DMS79 treated with DMSO at 0.1 percent for 48 hours (cell line): ENCODE measurements around the gene RANBP2.
A peak's percentile ranks its signal among the peaks of the same experiment; 100 is the strongest.
"Not testable (repeated sequence)": the region's sequence is repeated elsewhere in the genome, so short reads cannot be mapped to it uniquely, and the experiment has no call there.

ENCODE experiments used
- DNase-seq: peaks from one replicate; lab custom pipeline; 2025; lab: John Stamatoyannopoulos, UW

RANBP2 gene

GRCh38 chr2:108719149-108720044 lies at the start of gene RANBP2:
Gene RANBP2, plus strand, starts transcription at chr2:108719482. Its CDS starts 125 bp downstream, at chr2:108719607.
- peak; percentile 88 for DNase-seq

- DNase-seq: not testable (repeated sequence)
These were observed 49.0 kb upstream of the RANBP2 start for GRCh38 chr2:108670282-108670681.

GRCh38 chr2:108672200-108672805 lies 47.0 kb upstream of the RANBP2 start:
- DNase-seq: not testable (repeated sequence)

GRCh38 chr2:108676522-108676921 lies 42.8 kb upstream of the RANBP2 start:
- not testable (repeated sequence) for DNase-seq

GRCh38 chr2:108677239-108677744 lies 42.0 kb upstream of the RANBP2 start:
- not testable (repeated sequence) for DNase-seq

GRCh38 chr2:108678198-108678651 lies 41.1 kb upstream of the RANBP2 start:
- DNase-seq: not testable (repeated sequence)

- not testable (repeated sequence) for DNase-seq
These were observed 38.5 kb upstream of the RANBP2 start for GRCh38 chr2:108680805-108681204.

GRCh38 chr2:108688818-108689756 lies 30.2 kb upstream of the RANBP2 start:
- not testable (repeated sequence) for DNase-seq

GRCh38 chr2:108690001-108690400 lies 29.3 kb upstream of the RANBP2 start:
- DNase-seq: not testable (repeated sequence)

- no peak for DNase-seq
These were observed 27.8 kb upstream of the RANBP2 start for GRCh38 chr2:108691447-108691846.

- no peak for DNase-seq
These were observed 18.1 kb upstream of the RANBP2 start for GRCh38 chr2:108701208-108701607.

GRCh38 chr2:108701806-108702205 lies 17.5 kb upstream of the RANBP2 start:
- DNase-seq: no peak

GRCh38 chr2:108704871-108705270 lies 14.4 kb upstream of the RANBP2 start:
- DNase-seq: no peak

- no peak for DNase-seq
These were observed 12.0 kb upstream of the RANBP2 start for GRCh38 chr2:108707300-108707699.

- DNase-seq: not testable (repeated sequence)
These were observed 2.3 kb upstream of the RANBP2 start for GRCh38 chr2:108716971-108717370.

- not testable (repeated sequence) for DNase-seq
These were observed 6.8 kb downstream of the RANBP2 start for GRCh38 chr2:108726048-108726447.

- not testable (repeated sequence) for DNase-seq
These were observed 15.4 kb downstream of the RANBP2 start for GRCh38 chr2:108734656-108735055.

GRCh38 chr2:108757973-108758372 lies 38.7 kb downstream of the RANBP2 start:
- not testable (repeated sequence) for DNase-seq

GRCh38 chr2:108762618-108763017 lies 43.3 kb downstream of the RANBP2 start:
- DNase-seq: not testable (repeated sequence)

- not testable (repeated sequence) for DNase-seq
These were observed 47.4 kb downstream of the RANBP2 start for GRCh38 chr2:108766671-108767070.

- not testable (repeated sequence) for DNase-seq
These were observed 48.6 kb downstream of the RANBP2 start for GRCh38 chr2:108767859-108768258.

- DNase-seq: no peak
These were observed 57.2 kb downstream of the RANBP2 start for GRCh38 chr2:108776475-108776874.
